Vagina (tissue), 2 donors: ENCODE data around the gene MRPS31. TPM values are rescaled to one million over a fixed set of nuclear protein-coding genes. Genes with fewer than 3 reads are reported as not detected.
A peak's percentile ranks its signal among the peaks of the same experiment; 100 is the strongest.

Experiments
- DNase-seq, 2 donors: peaks; one replicate each; pipeline ENCODE4 v3.0.0-alpha.2; 2017; ENCODE audit errors: extremely low spot score in 2 of 2
- H3K27ac ChIP-seq: fragments of 200-600 bp; sonication (generic); one replicate; pipeline ENCODE4 v1.5.1; 2019
- H3K27me3 ChIP-seq: fragments of 200-600 bp; sonication (generic); one replicate; pipeline ENCODE4 v1.5.1; 2019
- H3K36me3 ChIP-seq, 2 donors: fragments of 200-600 bp; sonication (generic); one replicate each; pipeline ENCODE4 v1.5.1; 2017 to 2019
- H3K4me1 ChIP-seq: fragments of 200-600 bp; sonication (generic); one replicate; pipeline ENCODE4 v1.5.1; 2019
- H3K4me3 ChIP-seq, 2 donors: fragments of 200-600 bp; sonication (generic); 1 replicate in 1 of 2; 2 replicates in 1 of 2; pipeline ENCODE4 v1.5.1; 2016 to 2019
- H3K9me3 ChIP-seq: fragments of 200-600 bp; sonication (generic); one replicate; pipeline ENCODE4 v1.5.1; 2019
- POLR2A ChIP-seq, 2 donors: fragments of 450-650 bp; IDR thresholded peaks; one replicate each; pipeline ENCODE4 v1.6.1; 2017; ENCODE audit warnings: antibody characterized with exemption in 2 of 2, mild to moderate bottlenecking in 2 of 2, moderate library complexity in 2 of 2
- POLR2AphosphoS5 ChIP-seq, 2 donors: sonication (generic); formaldehyde crosslinking; IDR thresholded peaks; one replicate each; pipeline ENCODE4 v1.9.0; 2017; ENCODE audit warnings: antibody characterized with exemption in 2 of 2, mild to moderate bottlenecking in 2 of 2, low read depth in 1 of 2; ENCODE audit not compliant: insufficient read depth in 1 of 2
- intact Hi-C: fragments of 100-400 bp; cut with DNase I; formaldehyde crosslinking; loops from one replicate; pipeline ENCODE4 v1.15.1; 2023
- total RNA-seq: library from RNA; depleted of rRNA; stranded (reverse); fragments of >200 nt; gene quantifications from one replicate; pipeline ENCODE4 v1.2.3, GENCODE V29; 2016
- TF ChIP-seq, protein P1 (sequence below), 3 experiments: fragments of 450-650 bp in 2 of 3; fragments of 200-600 bp in 1 of 3; sonication (generic) in 1 of 3; IDR thresholded peaks; one replicate each; pipeline ENCODE4 v1.5.1; 2017 to 2019; ENCODE audit warnings: antibody characterized with exemption in 3 of 3, mild to moderate bottlenecking in 2 of 3, moderate library complexity in 2 of 3

The MRPS31 gene
- total RNA-seq, 1 donor from 2014 or later, result 17.9 TPM

DNA sequence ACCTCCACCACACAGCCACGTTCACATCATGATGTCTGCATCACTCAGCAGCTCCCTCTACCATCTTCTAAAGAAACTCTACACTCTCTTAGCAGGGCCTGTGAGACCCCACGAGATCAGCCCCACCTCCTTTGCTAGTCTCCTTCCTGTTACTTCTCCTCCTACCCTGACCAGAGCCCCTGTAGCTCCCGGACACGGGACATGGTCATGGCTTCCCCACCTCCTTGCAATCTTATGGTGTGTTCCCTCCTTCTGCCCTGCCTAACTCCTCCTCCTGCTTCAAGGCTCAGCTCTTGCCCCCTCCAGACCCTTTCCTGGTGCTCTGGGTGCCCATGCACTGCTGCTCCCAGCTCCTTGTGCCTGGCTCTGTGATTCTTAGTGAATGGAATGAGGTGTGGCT is 8.1 kb upstream of the MRPS31 start:
- Histone ChIP-seq H3K27me3 (no peaks in the 10 kb centered on the region), H3K9me3 (no peaks in the 10 kb centered on the region), H3K4me3 (no peak overlapping the region), H3K36me3 (no peaks in the 10 kb centered on the region), H3K4me1 (peaks cover 5% of the 10 kb centered on the region), H3K27ac (no peak overlapping the region)
- intact Hi-C loops, result no loop called here
- no peak for TF ChIP-seq POLR2A (IDR thresholded peaks at IDR 0.05)
- no peak for TF ChIP-seq POLR2AphosphoS5 (IDR thresholded peaks at IDR 0.05; ENCODE audit: insufficient read depth in 1 of 2, low read depth in 1 of 2)
- TF ChIP-seq, protein P1, sequence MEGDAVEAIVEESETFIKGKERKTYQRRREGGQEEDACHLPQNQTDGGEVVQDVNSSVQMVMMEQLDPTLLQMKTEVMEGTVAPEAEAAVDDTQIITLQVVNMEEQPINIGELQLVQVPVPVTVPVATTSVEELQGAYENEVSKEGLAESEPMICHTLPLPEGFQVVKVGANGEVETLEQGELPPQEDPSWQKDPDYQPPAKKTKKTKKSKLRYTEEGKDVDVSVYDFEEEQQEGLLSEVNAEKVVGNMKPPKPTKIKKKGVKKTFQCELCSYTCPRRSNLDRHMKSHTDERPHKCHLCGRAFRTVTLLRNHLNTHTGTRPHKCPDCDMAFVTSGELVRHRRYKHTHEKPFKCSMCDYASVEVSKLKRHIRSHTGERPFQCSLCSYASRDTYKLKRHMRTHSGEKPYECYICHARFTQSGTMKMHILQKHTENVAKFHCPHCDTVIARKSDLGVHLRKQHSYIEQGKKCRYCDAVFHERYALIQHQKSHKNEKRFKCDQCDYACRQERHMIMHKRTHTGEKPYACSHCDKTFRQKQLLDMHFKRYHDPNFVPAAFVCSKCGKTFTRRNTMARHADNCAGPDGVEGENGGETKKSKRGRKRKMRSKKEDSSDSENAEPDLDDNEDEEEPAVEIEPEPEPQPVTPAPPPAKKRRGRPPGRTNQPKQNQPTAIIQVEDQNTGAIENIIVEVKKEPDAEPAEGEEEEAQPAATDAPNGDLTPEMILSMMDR (IDR thresholded peaks at IDR 0.05), result no peak
- DNase-seq, result peak; percentile 61 to 65

DNA sequence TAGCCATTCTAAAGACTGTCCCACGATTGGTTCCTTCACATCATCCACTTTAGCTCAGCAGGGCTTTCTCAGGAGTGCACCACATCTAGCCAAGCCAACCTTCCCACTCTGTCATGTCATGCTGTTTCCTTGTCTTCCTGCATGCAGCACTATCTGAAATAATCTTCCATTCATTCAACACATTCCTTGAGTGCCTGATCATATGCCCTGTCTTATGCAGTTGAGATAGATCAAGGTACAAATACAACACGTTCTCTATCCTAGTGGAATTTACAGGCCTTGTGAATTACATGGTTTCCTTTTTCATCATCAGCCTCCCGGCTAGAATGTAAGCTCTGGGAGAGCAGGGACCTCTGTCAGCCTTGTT is 6.8 kb upstream of the MRPS31 start:
- Histone ChIP-seq H3K36me3 (no peaks in the 10 kb centered on the region), H3K4me1 (peaks cover 5% of the 10 kb centered on the region), H3K27ac (no peak overlapping the region), H3K4me3 (no peak overlapping the region), H3K27me3 (no peaks in the 10 kb centered on the region), H3K9me3 (no peaks in the 10 kb centered on the region)
- TF ChIP-seq POLR2A (IDR thresholded peaks at IDR 0.05) (no peak), POLR2AphosphoS5 (IDR thresholded peaks at IDR 0.05; ENCODE audit: insufficient read depth in 1 of 2, low read depth in 1 of 2) (no peak)
- TF ChIP-seq, protein P1 (IDR thresholded peaks at IDR 0.05), result no peak
- DNase-seq, result no peak
- intact Hi-C loops, result no loop called here

GRCh38 chr13:40777166-40777808 is 6.3 kb upstream of the MRPS31 start:
- intact Hi-C loops, result no loop called here
- no peaks in the 10 kb centered on the region for H3K9me3 ChIP-seq
- TF ChIP-seq, protein P1 (IDR thresholded peaks at IDR 0.05), result peak; percentile 55 to 86 (median 60)
- TF ChIP-seq POLR2AphosphoS5 (IDR thresholded peaks at IDR 0.05; ENCODE audit: insufficient read depth in 1 of 2, low read depth in 1 of 2), result no peak
- H3K4me1 ChIP-seq, result peaks cover 5% of the 10 kb centered on the region
- H3K36me3 ChIP-seq, result no peaks in the 10 kb centered on the region
- no peak overlapping the region for H3K27ac ChIP-seq
- H3K27me3 ChIP-seq, result no peaks in the 10 kb centered on the region
- no peak for DNase-seq
- H3K4me3 ChIP-seq, result peak overlapping the region; percentile 12 to 17

- no peaks in the 10 kb centered on the region for H3K9me3 ChIP-seq
- intact Hi-C loops, result no loop called here
- peak overlapping the region in 1 of 2 donors; percentile 12 for H3K4me3 ChIP-seq
- TF ChIP-seq, protein P1 (IDR thresholded peaks at IDR 0.05), result no peak
- TF ChIP-seq POLR2A (IDR thresholded peaks at IDR 0.05), result no peak
- no peak for TF ChIP-seq POLR2AphosphoS5 (IDR thresholded peaks at IDR 0.05; ENCODE audit: insufficient read depth in 1 of 2, low read depth in 1 of 2)
- H3K27me3 ChIP-seq, result no peaks in the 10 kb centered on the region
- H3K27ac ChIP-seq, result no peak overlapping the region
- peaks cover 5% of the 10 kb centered on the region for H3K4me1 ChIP-seq
- no peaks in the 10 kb centered on the region for H3K36me3 ChIP-seq
- DNase-seq, result peak in 1 of 2 donors; percentile 78
Measured at GRCh38 chr13:40776681-40777165, 5.7 kb upstream of the MRPS31 start.

DNA sequence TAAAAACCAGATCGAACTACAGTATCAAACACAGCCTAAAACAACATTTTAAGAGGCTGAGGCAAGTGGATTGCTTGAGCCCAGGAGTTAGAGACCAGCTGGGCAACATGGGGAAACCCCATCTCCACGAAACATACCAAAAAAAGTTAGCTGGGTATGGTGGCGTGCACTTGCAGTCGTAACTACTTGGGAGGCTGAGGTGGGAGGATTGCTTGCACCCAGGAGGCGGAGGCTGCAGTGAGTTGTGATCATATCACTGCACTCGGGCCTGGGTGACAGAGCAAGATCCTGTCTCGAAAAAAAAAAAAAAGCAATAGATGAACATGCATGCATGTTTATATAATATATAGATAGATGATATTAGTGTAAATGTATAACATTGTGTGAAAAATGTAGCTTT is 5.2 kb upstream of the MRPS31 start:
- Histone ChIP-seq H3K9me3 (no peaks in the 10 kb centered on the region), H3K27ac (no peak overlapping the region), H3K4me3 (no peak overlapping the region), H3K4me1 (peaks cover 5% of the 10 kb centered on the region), H3K36me3 (no peaks in the 10 kb centered on the region), H3K27me3 (no peaks in the 10 kb centered on the region)
- TF ChIP-seq, protein P1 (IDR thresholded peaks at IDR 0.05), result no peak
- TF ChIP-seq POLR2A (IDR thresholded peaks at IDR 0.05), result no peak
- no peak for TF ChIP-seq POLR2AphosphoS5 (IDR thresholded peaks at IDR 0.05; ENCODE audit: insufficient read depth in 1 of 2, low read depth in 1 of 2)
- intact Hi-C loops, result no loop called here
- DNase-seq, result no peak
